ACC112 (cell line): ENCODE results near the gene LAMTOR2.

Experiments
- H2AFZ ChIP-seq: fragments of 200-600 bp; sonication (generic); one replicate; pipeline ENCODE4 v1.6.0; 2017; ENCODE audit warnings: antibody characterized with exemption, low read length; ENCODE audit not compliant: unreplicated experiment
- H3K27ac ChIP-seq: fragments of 200-600 bp; sonication (generic); 2 replicates; pipeline ENCODE4 v1.5.1; 2014; ENCODE audit warnings: low read depth, mild to moderate bottlenecking, antibody characterized with exemption, low read length, moderate library complexity
- H3K27me3 ChIP-seq: fragments of 200-600 bp; sonication (generic); 2 replicates; pipeline ENCODE4 v1.6.1; 2014; ENCODE audit warnings: mild to moderate bottlenecking, antibody characterized with exemption, low read length, moderate library complexity, mixed read lengths; ENCODE audit not compliant: insufficient read depth
- H3K36me3 ChIP-seq: fragments of 200-600 bp; sonication (generic); 2 replicates; pipeline ENCODE4 v1.6.1; 2016; ENCODE audit warnings: mild to moderate bottlenecking, antibody characterized with exemption, low read length, moderate library complexity, mixed read lengths; ENCODE audit not compliant: insufficient read depth
- H3K4me1 ChIP-seq: fragments of 200-600 bp; sonication (generic); one replicate; pipeline ENCODE4 v1.6.1; 2016; ENCODE audit warnings: low read length, mixed read lengths; ENCODE audit not compliant: insufficient read depth, unreplicated experiment, control insufficient read depth
- H3K4me3 ChIP-seq: fragments of 200-600 bp; sonication (generic); 2 replicates; pipeline ENCODE4 v1.5.1; 2014; ENCODE audit warnings: mild to moderate bottlenecking, low read depth, low read length
- H3K79me2 ChIP-seq: fragments of 200-600 bp; sonication (generic); one replicate; pipeline ENCODE4 v1.6.0; 2016; ENCODE audit warnings: low read length; ENCODE audit not compliant: control insufficient read depth, unreplicated experiment, insufficient read depth

Gene LAMTOR2

DNA sequence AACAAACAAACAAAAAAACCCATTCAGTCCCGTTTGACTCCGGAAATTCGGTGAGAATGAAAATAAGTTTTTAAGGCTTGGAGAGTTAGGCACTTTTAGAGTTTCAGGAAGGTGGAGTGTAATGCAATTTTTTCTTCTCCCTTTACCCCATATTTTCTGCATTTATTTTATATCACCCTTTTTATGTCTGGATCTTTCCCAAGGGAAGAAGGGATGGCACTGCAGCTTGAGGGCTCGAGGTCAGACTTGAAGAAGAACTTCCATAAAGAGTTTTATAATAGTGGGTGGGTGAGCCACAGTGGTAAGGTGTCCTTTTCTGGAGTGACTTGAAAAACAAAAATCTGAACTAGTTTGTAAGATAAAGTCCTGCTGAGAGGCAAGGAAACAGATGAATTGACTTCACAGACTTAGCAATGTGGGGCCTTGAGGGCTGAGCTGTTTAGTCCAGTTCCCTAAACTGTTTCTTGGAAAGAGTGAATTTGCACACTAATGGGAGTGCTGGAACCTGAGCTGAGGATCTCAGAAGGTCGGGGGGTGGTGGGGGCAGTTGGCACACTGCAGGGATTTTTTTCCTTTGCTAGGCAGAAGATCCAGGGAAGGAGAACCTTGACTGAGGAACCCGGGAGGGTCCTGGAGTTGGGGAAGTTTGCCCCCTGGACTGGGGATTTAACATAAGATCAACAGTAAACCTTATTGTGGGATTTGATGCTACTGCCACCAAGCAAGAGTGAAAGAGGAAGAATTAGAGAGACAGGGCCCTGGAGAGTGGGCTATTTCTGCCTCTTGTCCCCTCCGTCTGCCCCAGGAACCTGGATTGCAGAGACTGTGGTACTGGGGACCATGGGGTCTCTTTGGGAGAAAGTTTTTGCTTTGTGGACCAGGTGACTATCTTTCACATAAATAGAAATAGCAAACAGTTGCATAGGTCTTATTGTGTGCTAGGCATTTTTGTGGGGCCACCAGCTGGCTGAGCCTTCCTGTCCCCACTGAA is 29.5 kb downstream of the LAMTOR2 start:
- Histone ChIP-seq H3K4me1 (peaks cover 11% of the 10 kb centered on the region), H2AFZ (no peak overlapping the region), H3K27me3 (no peaks in the 10 kb centered on the region), H3K4me3 (no peak overlapping the region; the same call in 1 of the 2 replicates), H3K79me2 (no peaks in the 10 kb centered on the region), H3K27ac (no peak overlapping the region), H3K36me3 (no peaks in the 10 kb centered on the region)

DNA sequence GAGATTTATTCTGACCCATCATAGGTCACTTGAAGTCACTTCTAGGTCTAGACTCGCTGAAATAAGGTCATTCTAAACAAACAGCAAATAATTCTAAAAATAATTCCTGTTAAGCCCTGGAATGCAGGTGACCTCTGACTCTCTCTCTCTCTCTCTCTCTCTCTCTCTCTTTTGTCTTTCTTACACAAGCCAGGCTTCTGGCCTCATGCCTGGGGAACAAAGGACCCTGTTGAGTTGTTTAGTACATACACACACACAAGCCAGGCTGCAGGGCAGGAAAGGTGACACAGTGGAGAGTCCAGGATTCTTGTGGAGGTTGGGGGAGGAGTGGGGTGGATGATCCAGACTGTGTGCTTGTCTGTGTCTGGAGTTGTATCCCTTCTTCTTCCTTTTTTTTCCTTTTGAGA is 31.7 kb downstream of the LAMTOR2 start:
- Histone ChIP-seq H3K27me3 (no peaks in the 10 kb centered on the region), H3K27ac (no peak overlapping the region), H3K79me2 (no peaks in the 10 kb centered on the region), H3K36me3 (no peaks in the 10 kb centered on the region), H2AFZ (no peak overlapping the region), H3K4me1 (peaks cover 6% of the 10 kb centered on the region), H3K4me3 (no peak overlapping the region)

DNA sequence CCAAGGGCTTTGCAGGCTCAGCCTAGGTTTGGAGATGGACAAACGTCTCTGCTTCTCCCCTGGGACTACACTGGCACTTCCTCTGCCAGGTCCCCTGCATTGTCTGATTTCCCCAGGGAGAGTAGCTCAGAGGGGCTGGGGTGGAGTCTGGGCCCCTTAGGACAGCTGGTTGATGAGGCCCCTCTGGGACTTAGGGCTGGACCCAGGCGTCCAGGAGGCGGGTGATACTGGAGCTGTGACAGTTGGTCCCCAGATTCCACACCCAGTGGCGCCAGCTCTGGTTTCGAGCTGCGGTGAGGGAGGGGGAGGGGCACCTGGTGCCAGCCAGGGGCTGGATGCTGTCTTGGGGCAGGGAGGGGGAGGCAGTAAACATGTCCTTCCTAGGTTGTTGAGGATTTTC is 35.1 kb downstream of the LAMTOR2 start:
- Histone ChIP-seq H3K4me1 (peaks cover 6% of the 10 kb centered on the region), H3K4me3 (no peak overlapping the region), H3K27me3 (no peaks in the 10 kb centered on the region), H3K79me2 (no peaks in the 10 kb centered on the region), H3K27ac (no peak overlapping the region), H3K36me3 (no peaks in the 10 kb centered on the region), H2AFZ (no peak overlapping the region)

DNA sequence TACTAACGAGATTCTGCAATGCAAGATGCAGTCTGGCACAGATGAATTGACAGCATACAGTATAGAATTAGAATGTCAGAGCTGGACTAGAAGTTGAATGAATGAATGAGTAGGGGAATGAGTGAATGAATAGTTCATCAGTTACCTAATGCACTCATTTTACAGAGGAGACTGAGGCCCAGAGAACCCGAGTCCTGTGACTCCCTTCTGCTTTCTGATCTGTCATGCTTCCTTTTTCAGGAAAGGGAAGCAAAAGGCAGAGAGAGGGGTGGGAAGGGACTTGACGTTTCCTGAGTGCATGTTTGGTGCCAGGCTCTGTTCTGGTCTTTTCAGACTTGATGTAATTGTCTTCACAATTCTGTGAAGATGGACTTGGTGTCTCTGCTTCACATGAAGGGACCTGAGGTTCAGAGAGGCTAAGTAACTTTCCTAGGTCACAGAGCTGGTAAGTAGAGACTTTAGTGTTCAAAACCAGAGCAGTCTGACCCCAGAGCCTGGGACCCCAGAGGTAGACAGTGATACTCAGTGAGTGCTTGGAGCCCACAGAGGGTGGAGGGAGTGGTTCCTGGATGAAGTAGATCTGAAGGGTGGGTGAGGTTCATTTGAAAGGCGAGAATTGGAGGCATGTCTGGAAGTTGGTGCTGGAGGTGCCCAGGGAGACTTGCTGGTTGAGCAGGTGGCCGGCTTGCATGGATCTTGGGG is 35.7 kb downstream of the LAMTOR2 start:
- Histone ChIP-seq H3K27me3 (no peaks in the 10 kb centered on the region), H3K4me1 (peaks cover 6% of the 10 kb centered on the region), H3K4me3 (no peak overlapping the region), H3K79me2 (no peaks in the 10 kb centered on the region), H3K27ac (no peak overlapping the region), H2AFZ (no peak overlapping the region), H3K36me3 (no peaks in the 10 kb centered on the region)

DNA sequence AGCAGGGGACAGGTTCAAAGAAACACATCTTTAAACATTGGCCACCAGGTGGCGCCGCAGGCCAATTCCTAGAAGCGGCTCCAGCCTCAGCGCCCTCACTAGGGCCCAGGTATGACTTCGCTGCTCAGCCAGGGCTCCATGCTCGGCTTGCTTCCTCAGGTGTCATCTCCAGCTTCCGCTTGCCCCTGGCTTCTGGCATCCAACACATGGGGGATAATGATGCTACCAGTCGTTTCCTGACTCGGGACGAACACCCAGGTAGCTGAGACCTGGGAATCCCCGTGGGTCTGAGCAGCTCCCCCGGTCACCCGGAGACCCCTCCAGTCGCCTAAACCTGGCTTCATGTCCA is 36.2 kb downstream of the LAMTOR2 start:
- H3K79me2 ChIP-seq, result no peaks in the 10 kb centered on the region
- H3K27ac ChIP-seq, result no peak overlapping the region
- no peak overlapping the region for H3K4me3 ChIP-seq
- H3K4me1 ChIP-seq, result peaks cover 9% of the 10 kb centered on the region
- no peaks in the 10 kb centered on the region for H3K36me3 ChIP-seq
- no peaks in the 10 kb centered on the region for H3K27me3 ChIP-seq
- H2AFZ ChIP-seq, result no peak overlapping the region

- Histone ChIP-seq H3K4me3 (no peak overlapping the region), H3K79me2 (no peaks in the 10 kb centered on the region), H3K27me3 (no peaks in the 10 kb centered on the region), H3K27ac (no peak overlapping the region), H3K4me1 (peaks cover 12% of the 10 kb centered on the region), H3K36me3 (no peaks in the 10 kb centered on the region), H2AFZ (no peak overlapping the region)
Observed at GRCh38 chr1:156091610-156092009, 37.0 kb downstream of the LAMTOR2 start.

GRCh38 chr1:156095906-156096508 is 41.4 kb downstream of the LAMTOR2 start:
- Histone ChIP-seq H3K4me1 (peaks cover 33% of the 10 kb centered on the region), H3K27me3 (no peaks in the 10 kb centered on the region), H3K4me3 (no peak overlapping the region), H3K36me3 (no peaks in the 10 kb centered on the region), H3K79me2 (no peaks in the 10 kb centered on the region), H2AFZ (no peak overlapping the region), H3K27ac (peak overlapping the region; percentile 99)

GRCh38 chr1:156096640-156097391 is 42.2 kb downstream of the LAMTOR2 start:
- Histone ChIP-seq H3K4me1 (peaks cover 36% of the 10 kb centered on the region), H3K4me3 (no peak overlapping the region), H3K36me3 (no peaks in the 10 kb centered on the region), H3K79me2 (no peaks in the 10 kb centered on the region), H3K27ac (peak overlapping the region; percentile 99), H3K27me3 (no peaks in the 10 kb centered on the region), H2AFZ (no peak overlapping the region)

DNA sequence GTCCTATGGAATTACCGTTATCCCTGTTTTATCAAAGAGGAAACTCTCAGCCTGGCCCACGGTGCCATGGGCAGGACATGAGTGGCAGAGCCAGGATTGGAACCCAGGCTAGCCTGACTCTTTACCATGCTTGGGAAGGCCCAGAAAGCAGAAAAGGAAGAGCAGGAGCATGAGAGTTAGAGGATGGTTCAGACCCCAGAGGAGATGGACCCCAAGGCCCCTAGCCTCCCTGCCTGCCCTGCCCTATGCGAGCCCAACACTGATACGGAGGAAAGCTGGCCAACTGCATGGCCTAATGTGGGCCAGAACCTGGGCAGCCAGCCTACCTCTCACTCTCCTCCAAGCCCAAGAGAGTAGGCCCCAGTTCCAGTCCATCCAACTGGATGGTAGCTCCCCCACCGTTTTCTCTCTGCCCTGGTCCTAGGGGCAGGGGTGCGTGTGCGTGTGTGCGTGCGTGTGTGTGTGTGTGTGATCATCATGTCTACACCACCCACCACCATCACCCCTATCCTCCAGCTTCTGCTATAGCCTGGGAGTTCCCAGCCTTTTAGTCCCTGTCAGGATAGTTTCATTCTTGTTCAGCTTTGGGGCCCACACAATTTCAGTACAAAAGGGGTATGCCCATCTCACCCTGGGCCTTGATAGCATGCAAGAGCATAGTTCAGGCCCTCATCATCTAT is 43.1 kb downstream of the LAMTOR2 start:
- Histone ChIP-seq H3K27ac (peak overlapping the region; percentile 99), H3K36me3 (no peaks in the 10 kb centered on the region), H3K4me1 (peaks cover 44% of the 10 kb centered on the region), H3K79me2 (no peaks in the 10 kb centered on the region), H2AFZ (no peak overlapping the region), H3K4me3 (no peak overlapping the region), H3K27me3 (no peaks in the 10 kb centered on the region)

DNA sequence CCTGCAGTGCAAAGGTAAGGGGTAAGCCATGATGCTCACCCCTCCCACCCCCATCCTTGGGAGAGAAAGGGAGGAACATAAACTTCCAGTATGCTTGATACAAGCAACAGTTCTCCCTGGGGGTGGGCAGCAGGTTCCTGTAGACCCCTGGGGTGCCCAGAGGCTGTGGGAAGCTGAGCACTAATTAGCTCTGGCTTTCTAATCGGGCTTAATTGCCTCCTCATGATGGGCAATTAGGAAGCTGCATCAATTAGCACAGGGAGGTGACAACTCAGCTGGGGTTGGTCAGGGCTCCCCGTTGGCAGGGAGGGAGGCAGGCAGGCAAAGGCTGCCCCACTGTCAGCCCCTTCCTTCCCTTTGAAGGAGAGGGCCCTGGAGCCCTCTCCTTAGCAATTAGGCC is 44.2 kb downstream of the LAMTOR2 start:
- H3K79me2 ChIP-seq, result no peaks in the 10 kb centered on the region
- H3K27ac ChIP-seq, result peak overlapping the region; percentile 99; the same call in 1 of the 2 replicates
- no peak overlapping the region for H3K4me3 ChIP-seq
- H3K4me1 ChIP-seq, result peaks cover 56% of the 10 kb centered on the region
- H3K36me3 ChIP-seq, result no peaks in the 10 kb centered on the region
- no peak overlapping the region for H2AFZ ChIP-seq
- H3K27me3 ChIP-seq, result no peaks in the 10 kb centered on the region
